HepG2 (cell line): ENCODE measurements around the gene PLCL2. TPM values are rescaled to one million over a fixed set of nuclear protein-coding genes. Genes with fewer than 3 reads are reported as not detected.

Experiments
- ATAC-seq: fragments of 200-7000 bp; cut with Tn5 transposase; 3 replicates; pipeline ENCODE4 v1.9.1; 2020; ENCODE audit warnings: mild to moderate bottlenecking, moderate library complexity
- BruUV-seq: library from RNA; stranded (reverse); fragments of 400-500 nt; replicated peaks from 2 replicates; lab custom pipeline; 2021; lab: Mats Ljungman, UMichigan
- CTCF ChIA-PET: fragments of 300-600 bp; formaldehyde crosslinking; extraction: SDS; loops from one replicate; lab custom pipeline; 2021; ENCODE audit warnings: low total read pairs, inconsistent platforms, low intra/inter-chr PET ratio; lab: Yijun Ruan, JAX
- POLR2A ChIA-PET: fragments of 350-600 bp; sonication (Branson Sonifier 250); formaldehyde crosslinking; loops from one replicate; lab custom pipeline; 2020; ENCODE audit warnings: antibody characterized with exemption, inconsistent platforms; lab: Yijun Ruan, JAX
- DNase-seq: peaks from one replicate; pipeline ENCODE4 v3.0.0-alpha.2; 2015; ENCODE audit warnings: low spot score
- FAIRE-seq: peaks from 3 replicates; lab custom pipeline; 2011; peaks lifted over from hg19 to GRCh38; lab: Jason Lieb, UNC
- H2AFZ ChIP-seq: one replicate; pipeline ENCODE4 v1.6.1; 2011; ENCODE audit warnings: low read length, inconsistent platforms
- H3K27ac ChIP-seq: fragments of 300-600 bp; 3 replicates; pipeline ENCODE4 v1.8.0; 2011; ENCODE audit warnings: mixed run types, mild to moderate bottlenecking, mixed read lengths, low read length, inconsistent platforms; ENCODE audit not compliant: insufficient read depth; ENCODE audit errors: extremely low read length
- H3K27me3 ChIP-seq, 2 experiments: fragments of 200-600 bp in 1 of 2; 2 replicates in 1 of 2; 3 replicates in 1 of 2; pipeline versions ENCODE4 v1.6.0 to v1.8.0; 2011; ENCODE audit warnings: low read length in 2 of 2, mild to moderate bottlenecking in 2 of 2, moderate library complexity in 2 of 2, inconsistent platforms in 1 of 2; ENCODE audit not compliant: insufficient read depth in 2 of 2, control insufficient read depth in 1 of 2
- H3K36me3 ChIP-seq, 2 experiments: fragments of 200-600 bp in 1 of 2; replicated peaks in 1 of 2; 2 replicates in 1 of 2; 3 replicates in 1 of 2; pipeline versions ENCODE4 v1.5.1 to v1.8.0; 2011; ENCODE audit warnings: low read length in 2 of 2, inconsistent platforms in 1 of 2; ENCODE audit not compliant: insufficient read depth in 2 of 2, control insufficient read depth in 1 of 2
- H3K4me1 ChIP-seq: 2 replicates; pipeline ENCODE4 v1.5.1; 2012; ENCODE audit warnings: low read length, inconsistent platforms; ENCODE audit not compliant: insufficient read depth
- H3K4me2 ChIP-seq: 2 replicates; pipeline ENCODE4 v1.6.0; 2011; ENCODE audit warnings: low read depth, low read length, inconsistent platforms
- H3K4me3 ChIP-seq, 3 experiments: fragments of 200-600 bp in 1 of 3; sonication (generic), shearing (Covaris generic) in 1 of 3; replicated peaks in 1 of 3; 2 replicates each; pipeline ENCODE4 v1.5.1; 2011 to 2016; ENCODE audit warnings: low read length in 3 of 3, inconsistent platforms in 2 of 3, low read depth in 2 of 3, mild to moderate bottlenecking in 2 of 3, control low read depth in 1 of 3, mixed read lengths in 1 of 3; ENCODE audit not compliant: insufficient read depth in 1 of 3
- H3K79me2 ChIP-seq: one replicate; pipeline ENCODE4 v1.6.1; 2011; ENCODE audit warnings: low read length, inconsistent platforms; ENCODE audit not compliant: insufficient read depth
- H3K9ac ChIP-seq: 2 replicates; pipeline ENCODE4 v1.6.0; 2011; ENCODE audit warnings: mild to moderate bottlenecking, low read depth, low read length, inconsistent platforms; ENCODE audit not compliant: insufficient read depth
- H3K9me3 ChIP-seq: 2 replicates; pipeline ENCODE4 v1.5.1; 2012; ENCODE audit warnings: mild to moderate bottlenecking, low read length
- H4K20me1 ChIP-seq: 2 replicates; pipeline ENCODE4 v1.6.0; 2011; ENCODE audit warnings: inconsistent platforms, mild to moderate bottlenecking, low read length, moderate library complexity; ENCODE audit not compliant: insufficient read depth
- ARNT2 ChIP-seq: sonication (generic); formaldehyde crosslinking; IDR thresholded peaks from 2 replicates; pipeline ENCODE4 v1.8.0; 2022; ENCODE audit warnings: mild to moderate bottlenecking, low read depth, missing genetic modification reagents, moderate library complexity
- BORCS8-MEF2B ChIP-seq: sonication (generic); formaldehyde crosslinking; IDR thresholded peaks from 2 replicates; pipeline ENCODE4 v1.8.0; 2022; ENCODE audit warnings: mild to moderate bottlenecking, missing genetic modification reagents
- CREM ChIP-seq, 2 experiments: sonication (generic) in 1 of 2; formaldehyde crosslinking in 1 of 2; IDR thresholded peaks; 2 replicates each; pipeline versions ENCODE4 v1.4.0 to v1.6.1; 2016 to 2020; ENCODE audit warnings: antibody characterized with exemption in 1 of 2, mild to moderate bottlenecking in 1 of 2, missing genetic modification reagents in 1 of 2
- HNRNPUL1 ChIP-seq: fragments of 200-400 bp; formaldehyde crosslinking; IDR thresholded peaks from 2 replicates; pipeline ENCODE4 v1.6.1; 2017; ENCODE audit warnings: low read depth, mild to moderate bottlenecking, low read length, moderate library complexity
- KDM4B ChIP-seq: sonication (generic); formaldehyde crosslinking; IDR thresholded peaks from 2 replicates; pipeline ENCODE4 v1.4.0; 2020; ENCODE audit warnings: missing genetic modification reagents
- MTF2 ChIP-seq: sonication (generic); formaldehyde crosslinking; IDR thresholded peaks from 2 replicates; pipeline ENCODE4 v1.5.0; 2020; ENCODE audit warnings: missing genetic modification reagents, borderline replicate concordance
- NR3C1 ChIP-seq: sonication (generic); formaldehyde crosslinking; IDR thresholded peaks from 2 replicates; pipeline ENCODE4 v1.4.0; 2020; ENCODE audit warnings: missing genetic modification reagents
- ZFP36L2 ChIP-seq: sonication (generic); formaldehyde crosslinking; IDR thresholded peaks from 2 replicates; pipeline ENCODE4 v1.4.0; 2020; ENCODE audit warnings: missing genetic modification reagents
- ZNF225 ChIP-seq: sonication (generic); formaldehyde crosslinking; IDR thresholded peaks from 2 replicates; pipeline ENCODE4 v1.4.0; 2020; ENCODE audit warnings: mild to moderate bottlenecking, missing genetic modification reagents
- ZNF337 ChIP-seq: sonication (generic); formaldehyde crosslinking; IDR thresholded peaks from 2 replicates; pipeline ENCODE4 v1.5.1; 2020; ENCODE audit warnings: missing genetic modification reagents, low read depth, mild to moderate bottlenecking, borderline replicate concordance
- ZNF615 ChIP-seq: sonication (generic); formaldehyde crosslinking; IDR thresholded peaks from 2 replicates; pipeline ENCODE4 v1.5.0; 2020; ENCODE audit warnings: mild to moderate bottlenecking, missing genetic modification reagents, borderline replicate concordance
- ZNF724P ChIP-seq: sonication (generic); formaldehyde crosslinking; IDR thresholded peaks from 2 replicates; pipeline ENCODE4 v1.8.0; 2022; ENCODE audit warnings: missing genetic modification reagents, borderline replicate concordance
- ZNF749 ChIP-seq: sonication (generic); formaldehyde crosslinking; IDR thresholded peaks from 2 replicates; pipeline ENCODE4 v1.8.0; 2022; ENCODE audit warnings: mild to moderate bottlenecking, missing genetic modification reagents, moderate library complexity, borderline replicate concordance
- WGBS: methylation state at CpG from one replicate; pipeline ENCODE4 v1.1.6; 2017; ENCODE audit warnings: low lambda C conversion rate; 5-methylcytosine and 5-hydroxymethylcytosine counted together
- in situ Hi-C: cut with HindIII; loops from 2 replicates; pipeline ENCODE4 v1.10.0; 2017; ENCODE audit warnings: low pct_unique_long_range_greater_than_20kb; ENCODE audit not compliant: extremely low pct_ligation_motif_present
- intact Hi-C: fragments of 100-400 bp; cut with micrococcal nuclease; formaldehyde crosslinking; loops from one replicate; pipeline ENCODE4 v1.10.0; 2022; ENCODE audit not compliant: unreplicated experiment
- polyA plus RNA-seq, 8 experiments: library from polyadenylated mRNA; depleted of rRNA in 3 of 8; stranded (reverse) in 7 of 8; unstranded in 1 of 8; fragments of >200 nt; fragmentation: Illumina TruSeq in 4 of 8; extraction: Trizol in 4 of 8; gene quantifications; 2 replicates each; pipeline versions ENCODE4 v1.2.1 to v1.2.3, GENCODE V29; 2011 to 2016; ENCODE audit warnings: low read depth in 4 of 8, missing spikeins in 1 of 8, mixed read lengths in 1 of 8; ENCODE audit not compliant: insufficient read depth in 1 of 8
- total RNA-seq, 5 experiments: library from RNA; depleted of rRNA; stranded (reverse); fragments of >200 nt; fragmentation: Illumina TruSeq; extraction: Trizol; gene quantifications; 2 replicates each; pipeline ENCODE4 v1.2.3, GENCODE V29; 2016; ENCODE audit warnings: low read depth in 1 of 5
- TF ChIP-seq, protein P1 (sequence below): sonication (generic); formaldehyde crosslinking; conservative IDR thresholded peaks from 2 replicates; pipeline ENCODE4 v1.8.0; 2022; ENCODE audit warnings: low read depth, missing genetic modification reagents
- TF ChIP-seq, protein P2 (sequence below): IDR thresholded peaks from 2 replicates; pipeline ENCODE4 v1.6.1; 2016
- TF ChIP-seq, protein P3 (sequence below): sonication (generic); formaldehyde crosslinking; IDR thresholded peaks from 2 replicates; pipeline ENCODE4 v1.5.1; 2020; ENCODE audit warnings: mild to moderate bottlenecking, missing genetic modification reagents, borderline replicate concordance
- TF ChIP-seq, protein P4 (sequence below): sonication (generic); formaldehyde crosslinking; IDR thresholded peaks from 2 replicates; pipeline ENCODE4 v1.8.0; 2022; ENCODE audit warnings: mild to moderate bottlenecking, missing genetic modification reagents, borderline replicate concordance
- TF ChIP-seq, protein P5 (sequence below): sonication (generic); formaldehyde crosslinking; IDR thresholded peaks from 2 replicates; pipeline ENCODE4 v1.5.1; 2020; ENCODE audit warnings: missing genetic modification reagents, mild to moderate bottlenecking, borderline replicate concordance

The PLCL2 gene
- total and polyA plus RNA-seq, 2 of the 13 experiments (the other 11 are each of a cell fraction or from before 2014, with no cell fraction given) = not detected

DNA sequence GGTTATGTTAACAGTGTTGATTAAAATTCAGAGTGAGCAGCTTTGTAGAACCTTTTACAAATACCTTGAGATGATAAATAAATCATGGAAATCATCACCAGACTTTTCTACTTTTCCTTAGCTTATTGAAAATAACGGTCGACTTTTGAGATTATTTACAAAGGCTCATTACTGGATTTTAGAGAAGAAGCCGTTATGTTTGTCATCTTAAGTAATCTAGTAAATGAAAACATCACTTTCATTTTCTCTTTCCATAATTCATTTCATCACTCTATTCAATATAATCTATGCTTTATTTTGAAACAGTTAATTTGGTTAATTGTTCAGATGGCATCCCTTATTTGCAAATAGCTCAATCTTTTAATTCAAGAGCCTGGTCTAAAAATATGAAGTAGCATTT, 3.6 kb downstream of the PLCL2 start:
- Histone ChIP-seq H3K9me3 (no peaks in the 10 kb centered on the region), H3K9ac (no peak overlapping the region), H2AFZ (no peak overlapping the region), H3K79me2 (no peaks in the 10 kb centered on the region), H3K36me3 (no peaks in the 10 kb centered on the region), H3K27me3 (peaks cover 1 to 27% of the 10 kb centered on the region in 2 experiments; a peak in 4 of 5 replicates), H4K20me1 (no peaks in the 10 kb centered on the region), H3K4me3 (no peak overlapping the region), H3K4me1 (no peaks in the 10 kb centered on the region), H3K4me2 (no peak overlapping the region), H3K27ac (no peak overlapping the region)
- ATAC-seq (no peak), FAIRE-seq (no peak), DNase-seq (no peak)
- POLR2A ChIA-PET = no interaction called here
- intact Hi-C loops = no loop called here
- WGBS = 2% methylated on average over 3 of the region's 3 CpGs
- in situ Hi-C loops = no loop called here
- CTCF ChIA-PET = no interaction called here
- BruUV-seq = no TSS peak
- TF ChIP-seq ARNT2 (CRISPR knock-in tag) (no peak), ZNF225 (CRISPR knock-in tag) (no peak), ZFP36L2 (no peak), ZNF615 (CRISPR knock-in tag) (no peak), ZNF749 (CRISPR knock-in tag) (no peak), HNRNPUL1 (no peak), NR3C1 (CRISPR knock-in tag) (no peak), ZNF337 (CRISPR knock-in tag) (no peak), KDM4B (no peak), MTF2 (no peak), BORCS8-MEF2B (no peak), CREM (IDR thresholded peaks at IDR 0.05) (no peak), CREM (CRISPR knock-in tag; IDR thresholded peaks at IDR 0.05) (no peak), ZNF724P (CRISPR knock-in tag) (no peak)
- TF ChIP-seq, protein P1, sequence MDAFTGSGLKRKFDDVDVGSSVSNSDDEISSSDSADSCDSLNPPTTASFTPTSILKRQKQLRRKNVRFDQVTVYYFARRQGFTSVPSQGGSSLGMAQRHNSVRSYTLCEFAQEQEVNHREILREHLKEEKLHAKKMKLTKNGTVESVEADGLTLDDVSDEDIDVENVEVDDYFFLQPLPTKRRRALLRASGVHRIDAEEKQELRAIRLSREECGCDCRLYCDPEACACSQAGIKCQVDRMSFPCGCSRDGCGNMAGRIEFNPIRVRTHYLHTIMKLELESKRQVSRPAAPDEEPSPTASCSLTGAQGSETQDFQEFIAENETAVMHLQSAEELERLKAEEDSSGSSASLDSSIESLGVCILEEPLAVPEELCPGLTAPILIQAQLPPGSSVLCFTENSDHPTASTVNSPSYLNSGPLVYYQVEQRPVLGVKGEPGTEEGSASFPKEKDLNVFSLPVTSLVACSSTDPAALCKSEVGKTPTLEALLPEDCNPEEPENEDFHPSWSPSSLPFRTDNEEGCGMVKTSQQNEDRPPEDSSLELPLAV = no peak
- TF ChIP-seq, protein P2, sequence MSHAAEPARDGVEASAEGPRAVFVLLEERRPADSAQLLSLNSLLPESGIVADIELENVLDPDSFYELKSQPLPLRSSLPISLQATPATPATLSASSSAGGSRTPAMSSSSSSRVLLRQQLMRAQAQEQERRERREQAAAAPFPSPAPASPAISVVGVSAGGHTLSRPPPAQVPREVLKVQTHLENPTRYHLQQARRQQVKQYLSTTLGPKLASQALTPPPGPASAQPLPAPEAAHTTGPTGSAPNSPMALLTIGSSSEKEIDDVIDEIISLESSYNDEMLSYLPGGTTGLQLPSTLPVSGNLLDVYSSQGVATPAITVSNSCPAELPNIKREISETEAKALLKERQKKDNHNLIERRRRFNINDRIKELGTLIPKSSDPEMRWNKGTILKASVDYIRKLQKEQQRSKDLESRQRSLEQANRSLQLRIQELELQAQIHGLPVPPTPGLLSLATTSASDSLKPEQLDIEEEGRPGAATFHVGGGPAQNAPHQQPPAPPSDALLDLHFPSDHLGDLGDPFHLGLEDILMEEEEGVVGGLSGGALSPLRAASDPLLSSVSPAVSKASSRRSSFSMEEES (CRISPR knock-in tag) = no peak
- TF ChIP-seq, protein P3, sequence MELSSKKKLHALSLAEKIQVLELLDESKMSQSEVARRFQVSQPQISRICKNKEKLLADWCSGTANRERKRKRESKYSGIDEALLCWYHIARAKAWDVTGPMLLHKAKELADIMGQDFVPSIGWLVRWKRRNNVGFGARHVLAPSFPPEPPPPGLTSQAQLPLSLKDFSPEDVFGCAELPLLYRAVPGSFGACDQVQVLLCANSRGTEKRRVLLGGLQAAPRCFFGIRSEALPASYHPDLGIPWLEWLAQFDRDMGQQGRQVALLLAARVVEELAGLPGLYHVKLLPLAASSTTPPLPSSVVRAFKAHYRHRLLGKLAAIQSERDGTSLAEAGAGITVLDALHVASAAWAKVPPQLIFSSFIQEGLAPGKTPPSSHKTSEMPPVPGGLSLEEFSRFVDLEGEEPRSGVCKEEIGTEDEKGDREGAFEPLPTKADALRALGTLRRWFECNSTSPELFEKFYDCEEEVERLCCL (CRISPR knock-in tag) = no peak
- TF ChIP-seq, protein P4, sequence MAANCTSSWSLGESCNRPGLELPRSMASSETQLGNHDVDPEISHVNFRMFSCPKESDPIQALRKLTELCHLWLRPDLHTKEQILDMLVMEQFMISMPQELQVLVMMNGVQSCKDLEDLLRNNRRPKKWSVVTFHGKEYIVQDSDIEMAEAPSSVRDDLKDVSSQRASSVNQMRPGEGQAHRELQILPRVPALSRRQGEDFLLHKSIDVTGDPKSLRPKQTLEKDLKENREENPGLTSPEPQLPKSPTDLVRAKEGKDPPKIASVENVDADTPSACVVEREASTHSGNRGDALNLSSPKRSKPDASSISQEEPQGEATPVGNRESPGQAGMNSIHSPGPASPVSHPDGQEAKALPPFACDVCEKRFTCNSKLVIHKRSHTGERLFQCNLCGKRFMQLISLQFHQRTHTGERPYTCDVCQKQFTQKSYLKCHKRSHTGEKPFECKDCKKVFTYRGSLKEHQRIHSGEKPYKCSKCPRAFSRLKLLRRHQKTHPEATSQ = no peak
- TF ChIP-seq, protein P5, sequence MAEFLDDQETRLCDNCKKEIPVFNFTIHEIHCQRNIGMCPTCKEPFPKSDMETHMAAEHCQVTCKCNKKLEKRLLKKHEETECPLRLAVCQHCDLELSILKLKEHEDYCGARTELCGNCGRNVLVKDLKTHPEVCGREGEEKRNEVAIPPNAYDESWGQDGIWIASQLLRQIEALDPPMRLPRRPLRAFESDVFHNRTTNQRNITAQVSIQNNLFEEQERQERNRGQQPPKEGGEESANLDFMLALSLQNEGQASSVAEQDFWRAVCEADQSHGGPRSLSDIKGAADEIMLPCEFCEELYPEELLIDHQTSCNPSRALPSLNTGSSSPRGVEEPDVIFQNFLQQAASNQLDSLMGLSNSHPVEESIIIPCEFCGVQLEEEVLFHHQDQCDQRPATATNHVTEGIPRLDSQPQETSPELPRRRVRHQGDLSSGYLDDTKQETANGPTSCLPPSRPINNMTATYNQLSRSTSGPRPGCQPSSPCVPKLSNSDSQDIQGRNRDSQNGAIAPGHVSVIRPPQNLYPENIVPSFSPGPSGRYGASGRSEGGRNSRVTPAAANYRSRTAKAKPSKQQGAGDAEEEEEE = no peak
